HG02884 (cell line): ENCODE results near the gene ODAPH.
"Not testable (repeated sequence)": the region's sequence is repeated elsewhere in the genome, so short reads cannot be mapped to it uniquely, and the experiment has no call there.

Experiments used
- ATAC-seq: cut with Tn5 transposase; IDR thresholded peaks from one replicate; pipeline ENCODE4 v1.9.1; 2021; ENCODE audit warnings: mild to moderate bottlenecking, moderate library complexity; ENCODE audit not compliant: unreplicated experiment

ODAPH gene

GRCh38 chr4:75555294-75556164 is at the start of gene ODAPH:
Gene ODAPH, plus strand, starts transcription at chr4:75556066. Its CDS starts 17 bp downstream, at chr4:75556083.
- peak; percentile 94 for ATAC-seq

- not testable (repeated sequence) for ATAC-seq
These were observed 46.3 kb upstream of the ODAPH start for GRCh38 chr4:75509592-75509991.

- ATAC-seq: no peak
These were observed 44.0 kb upstream of the ODAPH start for GRCh38 chr4:75511841-75512240.

- no peak for ATAC-seq
These were observed 43.3 kb upstream of the ODAPH start for GRCh38 chr4:75512386-75513211.

- no peak for ATAC-seq
These were observed 42.2 kb upstream of the ODAPH start for GRCh38 chr4:75513526-75514130.

- ATAC-seq: peak; percentile 94
These were observed 41.5 kb upstream of the ODAPH start, which contains the start of the genes RCHY1 and THAP6 for GRCh38 chr4:75514131-75514948. Gene RCHY1, minus strand, starts transcription at chr4:75514403. Its CDS starts 117 bp downstream, at chr4:75514286. Gene THAP6, plus strand, starts transcription at chr4:75514473. Its CDS starts 980 bp downstream, at chr4:75515453.

GRCh38 chr4:75514949-75515612 is 40.8 kb upstream of the ODAPH start:
- ATAC-seq: no peak

- no peak for ATAC-seq
These were observed 39.7 kb upstream of the ODAPH start for GRCh38 chr4:75516144-75516543.

- ATAC-seq: not testable (repeated sequence)
These were observed 36.4 kb upstream of the ODAPH start for GRCh38 chr4:75519452-75519851.

GRCh38 chr4:75525086-75525485 is 30.8 kb upstream of the ODAPH start:
- ATAC-seq: no peak

- ATAC-seq: no peak
These were observed 30.0 kb upstream of the ODAPH start for GRCh38 chr4:75525910-75526309.

GRCh38 chr4:75527482-75527881 is 28.4 kb upstream of the ODAPH start:
- ATAC-seq: no peak

- ATAC-seq: no peak
These were observed 25.1 kb upstream of the ODAPH start for GRCh38 chr4:75530556-75531322.

GRCh38 chr4:75531536-75532143 is 24.2 kb upstream of the ODAPH start:
- not testable (repeated sequence) for ATAC-seq

GRCh38 chr4:75533339-75533887 is 22.5 kb upstream of the ODAPH start:
- not testable (repeated sequence) for ATAC-seq

GRCh38 chr4:75533926-75534325 is 21.9 kb upstream of the ODAPH start:
- not testable (repeated sequence) for ATAC-seq

GRCh38 chr4:75537308-75537707 is 18.6 kb upstream of the ODAPH start:
- not testable (repeated sequence) for ATAC-seq

GRCh38 chr4:75542824-75543223 is 13.0 kb upstream of the ODAPH start:
- no peak for ATAC-seq
